Prostate gland (tissue), 2 donors: ENCODE measurements around the gene VPS16.

Experiments
- CTCF ChIP-seq, 4 experiments: fragments of 200-600 bp in 2 of 4; fragments of 450-650 bp in 2 of 4; sonication (generic) in 2 of 4; IDR thresholded peaks; 1 replicate in 3 of 4; 2 replicates in 1 of 4; pipeline ENCODE4 v1.5.1; 2016 to 2019; ENCODE audit warnings: antibody characterized with exemption in 4 of 4, mild to moderate bottlenecking in 2 of 4, moderate library complexity in 2 of 4
- POLR2A ChIP-seq: fragments of 450-650 bp; IDR thresholded peaks from one replicate; pipeline ENCODE4 v1.6.1; 2016; ENCODE audit warnings: antibody characterized with exemption, mild to moderate bottlenecking
- POLR2AphosphoS5 ChIP-seq: sonication (generic); formaldehyde crosslinking; IDR thresholded peaks from one replicate; pipeline ENCODE4 v1.6.1; 2017; ENCODE audit warnings: antibody characterized with exemption

GRCh38 chr20:2799271-2799670 lies 41.3 kb upstream of the VPS16 start:
- no peak for TF ChIP-seq CTCF (IDR thresholded peaks at IDR 0.05)
- no peak for TF ChIP-seq POLR2A
- no peak for TF ChIP-seq POLR2AphosphoS5
